Islet of Langerhans (tissue), 1 donor: Measurements from ENCODE around the gene HDHD3.
"Not testable (repeated sequence)": the region's sequence is repeated elsewhere in the genome, so short reads cannot be mapped to it uniquely, and the experiment has no call there.

ENCODE experiments used
- FAIRE-seq: peaks from one replicate; lab custom pipeline; 2011; peaks lifted over from hg19 to GRCh38; lab: Jason Lieb, UNC

Gene HDHD3, protein sequence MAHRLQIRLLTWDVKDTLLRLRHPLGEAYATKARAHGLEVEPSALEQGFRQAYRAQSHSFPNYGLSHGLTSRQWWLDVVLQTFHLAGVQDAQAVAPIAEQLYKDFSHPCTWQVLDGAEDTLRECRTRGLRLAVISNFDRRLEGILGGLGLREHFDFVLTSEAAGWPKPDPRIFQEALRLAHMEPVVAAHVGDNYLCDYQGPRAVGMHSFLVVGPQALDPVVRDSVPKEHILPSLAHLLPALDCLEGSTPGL

DNA sequence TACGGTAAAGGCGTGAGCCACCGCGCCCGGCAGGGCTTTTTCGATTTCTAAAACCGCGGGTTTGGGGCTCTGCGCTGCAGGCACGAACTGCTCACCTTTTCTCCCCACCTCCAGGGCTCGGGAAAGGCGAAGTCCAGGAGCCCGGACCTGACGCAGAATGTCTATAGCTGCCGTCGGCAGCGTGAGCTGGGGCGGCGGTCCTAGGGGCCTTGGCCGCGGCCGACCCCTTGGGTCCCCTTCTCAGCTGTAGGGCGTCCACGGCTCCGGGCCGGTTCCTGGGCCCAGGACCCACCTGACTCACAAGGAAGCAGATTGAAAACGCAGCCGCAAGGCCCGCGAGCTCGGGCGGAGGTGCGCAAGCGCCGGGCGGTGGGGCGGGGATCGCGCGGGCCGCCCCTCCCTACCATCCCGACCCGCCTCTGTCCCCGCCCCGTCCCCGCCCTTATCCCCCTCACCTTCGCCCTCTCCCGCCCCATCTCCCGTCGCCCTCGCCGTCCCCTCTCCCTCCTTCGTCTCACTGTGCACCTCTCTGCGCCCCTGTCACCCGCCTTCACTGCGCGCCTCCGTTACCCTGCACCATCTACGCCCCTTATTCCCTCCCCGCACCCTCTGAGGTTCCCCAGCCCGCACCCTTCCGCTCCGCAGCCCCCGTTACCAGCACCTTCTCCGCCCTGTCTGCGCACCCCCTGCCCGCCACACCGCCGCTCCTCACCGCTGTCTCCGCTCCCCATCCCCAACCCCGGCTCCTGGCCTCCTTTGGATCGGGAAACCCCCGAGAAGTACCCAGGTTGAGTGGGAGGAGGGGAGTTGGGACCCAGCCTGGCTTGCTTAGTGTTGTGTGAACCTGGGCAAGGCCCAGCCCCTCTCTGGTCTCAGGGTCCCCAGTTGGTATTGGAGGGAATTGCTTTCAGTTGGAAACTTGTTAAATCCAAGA is at the start of gene HDHD3:
Gene HDHD3, minus strand, starts transcription at position 353 of the 934 bp plus-strand sequence. CDS start 2,632 bp downstream, outside the sequence.
- no peak for FAIRE-seq

DNA sequence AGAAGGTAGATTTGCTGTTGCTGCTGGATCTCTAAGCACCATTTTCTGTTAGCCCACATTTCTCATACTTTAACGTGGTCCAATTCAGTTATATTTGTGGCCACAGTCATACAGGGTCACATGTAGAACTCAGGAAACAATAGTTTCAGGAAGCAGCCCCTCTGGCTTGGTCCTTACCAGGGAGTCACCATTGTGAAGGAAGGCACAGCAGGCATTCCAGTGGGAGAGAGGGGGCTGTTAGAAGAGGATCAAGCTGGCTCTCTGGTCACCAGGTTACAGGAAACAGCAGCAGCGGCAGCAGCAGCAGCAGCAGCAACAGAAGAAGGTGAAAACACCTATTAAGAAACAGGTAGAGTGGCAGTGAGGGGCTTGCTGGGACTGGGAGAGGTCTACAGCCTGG is 48.3 kb upstream of the HDHD3 start:
- no peak for FAIRE-seq

DNA sequence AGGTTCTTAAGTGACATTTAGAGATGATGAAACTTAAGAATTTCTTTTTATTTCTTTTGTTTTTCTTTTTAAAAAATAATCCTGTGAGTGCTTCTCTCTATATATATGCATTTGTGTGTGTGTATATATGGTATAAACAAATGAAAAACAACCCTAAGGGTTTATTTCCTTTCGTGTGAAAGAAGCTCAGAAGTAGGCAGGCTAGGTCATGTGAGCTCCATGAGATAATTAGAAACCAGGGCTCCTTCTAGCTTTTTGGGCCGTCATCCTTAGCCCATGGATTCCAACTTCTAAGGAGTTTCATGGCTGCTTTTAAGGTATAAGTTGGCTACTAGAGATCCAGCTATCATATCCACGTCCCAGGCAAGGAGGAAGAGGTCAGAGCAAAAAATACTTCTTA is 44.9 kb upstream of the HDHD3 start:
- FAIRE-seq = no peak

DNA sequence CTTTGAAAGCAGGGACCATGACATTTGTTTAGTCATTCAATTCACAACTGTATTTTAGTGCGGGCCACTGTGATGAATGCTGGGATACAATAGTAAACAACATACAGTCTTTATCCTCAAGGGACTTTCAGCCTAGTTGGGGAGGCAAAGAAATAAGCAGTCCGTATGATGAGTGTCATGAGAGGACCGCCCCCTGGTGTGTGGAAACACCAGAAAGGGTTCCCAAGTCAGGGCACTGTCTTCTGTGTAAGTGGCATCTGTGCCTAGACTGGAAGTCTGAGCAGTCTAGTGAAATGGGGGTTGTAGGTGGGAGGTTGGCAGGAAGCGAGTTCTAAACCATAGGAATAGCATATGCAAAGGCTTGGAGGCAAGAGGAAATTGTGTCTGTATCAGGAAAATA is 40.6 kb upstream of the HDHD3 start:
- no peak for FAIRE-seq

DNA sequence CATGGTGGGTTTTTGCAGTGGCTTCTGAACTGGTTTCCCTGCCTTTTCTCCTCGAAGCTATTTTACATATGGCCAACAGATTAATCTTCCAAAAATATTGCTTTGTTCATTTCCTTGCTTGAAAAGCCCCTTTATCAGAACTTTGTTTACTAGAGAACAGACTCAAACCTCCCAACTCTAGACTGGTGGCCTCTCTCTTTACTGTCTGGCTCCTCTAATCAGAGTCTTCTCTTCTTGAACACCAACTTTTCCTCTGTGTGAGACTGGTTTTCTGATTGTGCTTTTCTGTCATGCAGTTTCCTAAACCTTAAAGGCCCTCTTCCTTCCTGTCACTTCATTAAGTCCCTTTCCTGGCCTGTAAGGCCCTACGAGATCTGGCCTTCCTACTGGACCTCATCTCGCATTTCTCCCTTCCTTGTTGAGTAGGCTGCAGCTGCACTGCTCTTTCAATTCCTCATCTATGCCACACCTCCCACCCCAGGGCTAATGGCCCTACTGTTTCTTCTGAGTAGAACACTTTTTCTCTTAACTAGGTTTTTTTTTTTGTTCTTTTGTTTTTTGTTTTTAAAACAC is 39.4 kb upstream of the HDHD3 start:
- FAIRE-seq = no peak

DNA sequence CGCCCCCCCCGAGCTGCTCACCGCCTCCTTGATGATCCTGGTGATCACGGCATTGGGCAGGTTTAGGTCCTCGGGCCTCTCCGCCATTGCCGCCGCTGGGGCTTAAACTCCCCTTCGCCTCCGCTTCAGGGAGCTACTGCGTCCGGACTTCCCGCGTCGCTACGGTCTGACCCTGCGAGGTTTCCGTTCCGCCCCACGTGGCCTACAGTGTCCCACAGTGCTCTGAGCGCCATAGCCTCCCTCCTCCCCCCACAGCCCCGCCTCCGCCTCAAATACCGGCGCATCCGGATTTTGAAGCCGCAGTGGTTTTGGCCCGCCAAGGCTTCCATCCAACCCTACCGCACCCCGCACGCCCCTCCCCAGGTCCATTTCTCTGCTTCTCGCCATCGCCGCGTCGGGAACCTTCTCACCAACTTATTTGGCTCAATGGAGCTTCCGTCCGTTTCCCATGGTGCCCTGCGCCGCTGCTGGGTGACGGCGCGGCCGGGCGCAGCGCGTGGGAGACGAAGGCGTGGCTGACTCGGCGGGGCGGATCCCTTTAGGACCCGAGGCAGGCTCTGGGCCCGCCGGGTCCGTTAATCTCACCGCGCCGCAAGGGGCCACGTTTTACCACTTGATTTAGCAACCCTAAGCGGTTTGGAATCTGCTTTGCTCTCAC is 33.5 kb upstream of the HDHD3 start, which contains the start of the genes C9orf43 and POLE3:
Gene C9orf43, plus strand, starts transcription at position 541 of the 658 bp plus-strand sequence. CDS start 2,747 bp downstream, outside the sequence.
Gene POLE3, minus strand, starts transcription at position 469 of the 658 bp plus-strand sequence. Its CDS starts 382 bp downstream, at position 87.
- no peak for FAIRE-seq

DNA sequence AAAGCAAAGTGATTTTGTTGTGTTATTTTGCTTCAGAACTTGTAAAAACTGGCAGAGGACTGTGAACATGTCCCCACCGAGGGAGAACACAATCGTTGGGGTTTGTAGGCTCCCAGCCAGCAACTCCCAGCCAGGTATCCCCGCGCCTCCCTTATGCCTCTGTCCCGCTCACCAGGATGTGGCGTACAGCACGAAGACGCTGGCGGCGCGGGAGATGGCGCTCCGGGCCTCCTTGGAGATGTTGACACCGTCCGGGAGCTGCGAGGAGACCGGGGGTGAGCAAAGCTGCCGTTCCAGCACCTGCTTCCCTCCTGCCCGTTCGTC is 33.1 kb upstream of the HDHD3 start:
- no peak for FAIRE-seq

DNA sequence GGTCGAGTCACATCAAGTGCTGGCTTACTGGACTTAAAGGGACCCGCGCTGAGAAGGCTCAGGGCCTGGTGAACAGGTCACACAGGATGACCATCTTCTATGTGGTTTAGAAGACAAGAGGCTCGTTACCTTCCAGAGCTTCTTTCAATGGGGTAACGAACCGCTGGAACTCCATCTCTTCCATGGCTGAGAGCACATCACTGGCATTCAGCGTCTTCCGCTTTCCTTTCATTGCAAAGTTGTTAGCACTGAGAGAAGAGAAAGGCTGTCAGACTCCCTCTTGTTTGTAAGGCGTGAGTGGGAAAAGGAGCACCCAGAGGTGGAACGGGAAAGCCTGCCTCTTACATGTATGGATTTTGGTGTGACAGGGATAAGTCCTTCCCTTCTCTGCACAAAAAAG is 32.7 kb upstream of the HDHD3 start:
- FAIRE-seq = no peak

DNA sequence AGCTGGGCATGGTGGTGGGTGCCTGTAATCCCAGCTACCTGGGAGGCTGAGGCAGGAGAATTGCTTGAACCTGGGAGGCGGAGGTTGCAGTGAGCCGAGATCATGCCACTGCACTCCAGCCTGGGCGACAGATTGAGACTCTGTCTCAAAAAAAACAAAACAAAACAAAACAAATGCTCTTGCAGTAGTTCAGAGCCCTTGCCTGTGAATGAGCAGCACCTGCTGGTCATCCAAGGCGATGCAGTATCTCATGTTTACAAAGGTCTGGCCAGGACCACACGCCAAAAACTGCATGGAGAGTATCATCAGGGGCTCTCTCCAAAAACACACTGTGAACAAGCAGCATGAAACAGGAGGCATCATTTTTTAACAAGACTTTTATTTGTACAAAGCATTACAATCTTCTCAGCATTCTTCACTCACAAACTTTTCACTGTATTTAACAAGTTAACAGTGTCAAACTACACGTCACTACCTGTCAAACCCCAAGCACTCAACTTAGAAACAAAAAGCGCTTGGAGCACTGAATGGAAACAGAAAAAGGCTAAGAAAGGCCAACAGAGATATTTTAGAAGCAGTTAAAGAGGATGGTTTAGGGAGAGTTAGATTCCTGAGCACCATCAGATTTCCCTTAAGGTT is 30.2 kb upstream of the HDHD3 start:
- not testable (repeated sequence) for FAIRE-seq

DNA sequence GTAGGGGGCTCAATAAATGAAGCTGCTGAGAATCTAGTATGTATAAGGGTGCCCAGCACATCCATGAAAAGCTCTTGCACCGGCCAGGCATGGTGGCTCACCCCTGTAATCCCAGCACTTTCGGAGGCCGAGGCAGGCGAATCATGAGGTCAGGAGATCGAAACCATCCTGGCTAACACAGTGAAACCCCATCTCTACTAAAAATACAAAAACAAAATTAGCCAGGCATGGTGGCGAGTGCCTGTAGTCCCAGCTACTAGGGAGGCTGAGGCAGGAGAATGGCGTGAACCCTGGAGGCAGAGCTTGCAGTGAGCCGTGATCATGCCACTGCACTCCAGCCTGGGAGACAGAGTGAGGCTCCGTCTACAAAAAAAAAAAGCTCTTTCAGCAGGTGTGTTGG is 29.6 kb upstream of the HDHD3 start:
- not testable (repeated sequence) for FAIRE-seq

DNA sequence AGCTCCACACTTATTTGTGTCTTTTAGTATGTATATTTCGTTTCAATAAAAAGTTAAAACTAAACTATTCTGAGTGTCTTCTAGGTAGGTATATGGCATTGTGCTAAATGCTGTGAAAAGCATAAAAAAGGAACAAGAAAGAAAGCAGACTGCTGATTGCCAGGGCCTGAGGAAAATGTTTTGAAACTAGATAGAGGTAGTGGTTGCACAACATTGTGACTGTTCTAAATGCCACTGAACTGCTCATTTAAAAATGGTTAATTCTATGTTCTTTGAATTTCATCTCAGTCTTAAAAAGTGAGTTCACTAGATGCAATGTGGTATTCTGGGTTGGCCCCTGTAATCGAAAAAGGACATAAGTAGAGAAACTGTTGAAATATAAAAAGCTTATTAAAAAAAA is 26.9 kb upstream of the HDHD3 start:
- FAIRE-seq = no peak

DNA sequence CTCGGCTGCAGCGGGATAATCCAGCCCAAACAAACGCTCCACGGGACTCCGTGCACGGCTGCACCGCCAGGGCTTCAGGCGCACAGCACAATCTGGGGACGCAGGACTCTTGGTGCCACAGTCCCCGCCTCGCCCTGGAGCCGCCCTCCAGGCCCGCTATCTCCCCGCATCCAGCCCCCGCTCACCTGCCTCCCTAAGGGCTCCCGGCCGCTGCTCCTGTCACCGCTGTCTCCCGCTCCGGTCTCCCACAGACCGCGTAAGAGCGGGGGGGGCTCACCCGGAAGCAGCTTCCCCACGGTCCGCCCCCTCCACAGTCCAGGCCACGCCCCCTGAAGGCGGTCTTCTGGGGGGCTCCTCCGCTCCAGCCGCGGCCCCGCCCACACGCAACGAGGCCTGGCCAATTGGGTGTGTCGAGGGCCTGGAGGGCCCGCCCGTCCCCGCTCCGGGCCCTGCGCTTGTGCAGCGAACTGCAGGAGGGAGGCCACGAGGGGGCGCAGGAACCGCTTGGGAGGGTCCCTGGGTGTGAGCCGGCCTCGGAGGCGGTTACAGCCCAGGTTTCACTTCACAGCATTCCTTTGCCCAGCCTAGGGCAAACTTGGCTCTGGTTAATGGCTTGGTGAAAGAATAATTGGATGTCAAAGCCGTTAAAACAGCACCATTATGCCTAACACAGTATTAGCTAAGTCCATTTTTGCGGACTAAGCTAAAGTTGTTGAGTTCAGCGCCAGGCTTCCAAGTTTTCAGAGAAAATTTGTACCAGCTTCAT is 24.4 kb upstream of the HDHD3 start, which contains the start of gene ALAD:
Gene ALAD, minus strand, starts transcription at position 258 of the 766 bp plus-strand sequence. CDS start 7,725 bp downstream, outside the sequence.
- FAIRE-seq = no peak

DNA sequence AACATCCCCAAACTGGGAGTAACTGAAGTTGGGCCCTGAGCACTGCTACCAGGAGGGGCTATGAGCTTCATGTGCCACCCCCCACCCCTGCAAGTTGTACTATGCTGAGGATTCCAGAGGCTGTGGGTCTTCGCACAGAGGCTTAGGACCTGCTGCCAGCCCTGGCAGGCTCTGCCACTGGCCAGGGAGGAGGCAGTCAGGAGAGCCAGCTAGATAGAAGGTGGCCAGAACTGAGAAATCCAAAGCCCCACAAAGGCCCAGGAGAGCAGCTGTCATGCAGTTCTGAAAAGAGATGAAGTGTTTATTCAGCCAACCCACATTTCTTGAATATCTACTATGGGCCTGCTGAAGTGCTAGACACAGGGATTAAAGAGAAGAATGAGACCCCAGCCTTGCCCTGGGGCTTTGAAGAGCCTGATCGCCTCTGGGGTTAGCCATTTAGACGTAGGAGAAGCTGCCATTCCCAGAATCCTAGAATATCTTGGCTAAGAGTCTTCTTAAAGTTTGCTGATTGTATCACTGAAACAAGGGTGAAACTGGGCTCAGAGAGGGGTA is 22.9 kb upstream of the HDHD3 start:
- no peak for FAIRE-seq

DNA sequence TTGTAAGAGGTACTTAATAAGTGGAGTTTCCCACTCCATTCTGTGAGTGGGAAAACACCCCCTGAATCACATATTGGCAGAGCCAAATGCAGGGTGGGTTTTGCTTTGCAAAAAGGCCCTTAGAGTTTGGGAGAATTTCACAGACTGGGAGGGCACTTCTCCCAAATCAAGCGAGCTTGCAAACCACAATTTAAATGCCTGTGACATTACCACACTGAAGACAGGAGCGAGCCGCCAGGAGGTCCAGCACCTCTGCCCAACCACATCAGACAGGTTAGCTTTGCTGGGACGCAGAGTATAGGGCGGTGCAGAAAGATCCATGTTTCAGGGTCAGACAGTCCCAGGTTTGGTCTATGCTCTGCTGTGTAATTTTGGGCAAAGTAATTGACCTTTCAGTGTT is 22.0 kb upstream of the HDHD3 start:
- FAIRE-seq = no peak

DNA sequence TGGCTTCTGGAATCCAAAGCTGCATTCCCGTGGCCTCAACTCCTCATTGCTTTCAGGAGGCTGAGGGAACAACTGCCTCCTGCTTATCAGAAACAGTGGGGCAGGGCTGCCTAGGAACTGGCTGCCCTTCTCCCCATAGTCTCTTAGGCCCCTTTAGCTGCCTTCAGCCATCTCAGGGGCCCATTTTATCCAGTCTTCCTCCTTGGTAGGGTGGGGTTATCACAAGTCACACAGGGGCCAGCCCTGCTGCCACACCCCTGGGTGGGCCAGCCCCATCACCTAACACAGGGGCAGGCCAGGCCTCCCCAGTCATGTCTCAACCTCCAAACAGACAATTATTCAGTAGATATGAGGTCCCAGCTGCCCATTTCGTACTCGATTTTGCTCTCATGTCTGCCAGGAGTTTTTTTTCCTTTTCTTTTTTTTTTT is 20.4 kb upstream of the HDHD3 start:
- no peak for FAIRE-seq

DNA sequence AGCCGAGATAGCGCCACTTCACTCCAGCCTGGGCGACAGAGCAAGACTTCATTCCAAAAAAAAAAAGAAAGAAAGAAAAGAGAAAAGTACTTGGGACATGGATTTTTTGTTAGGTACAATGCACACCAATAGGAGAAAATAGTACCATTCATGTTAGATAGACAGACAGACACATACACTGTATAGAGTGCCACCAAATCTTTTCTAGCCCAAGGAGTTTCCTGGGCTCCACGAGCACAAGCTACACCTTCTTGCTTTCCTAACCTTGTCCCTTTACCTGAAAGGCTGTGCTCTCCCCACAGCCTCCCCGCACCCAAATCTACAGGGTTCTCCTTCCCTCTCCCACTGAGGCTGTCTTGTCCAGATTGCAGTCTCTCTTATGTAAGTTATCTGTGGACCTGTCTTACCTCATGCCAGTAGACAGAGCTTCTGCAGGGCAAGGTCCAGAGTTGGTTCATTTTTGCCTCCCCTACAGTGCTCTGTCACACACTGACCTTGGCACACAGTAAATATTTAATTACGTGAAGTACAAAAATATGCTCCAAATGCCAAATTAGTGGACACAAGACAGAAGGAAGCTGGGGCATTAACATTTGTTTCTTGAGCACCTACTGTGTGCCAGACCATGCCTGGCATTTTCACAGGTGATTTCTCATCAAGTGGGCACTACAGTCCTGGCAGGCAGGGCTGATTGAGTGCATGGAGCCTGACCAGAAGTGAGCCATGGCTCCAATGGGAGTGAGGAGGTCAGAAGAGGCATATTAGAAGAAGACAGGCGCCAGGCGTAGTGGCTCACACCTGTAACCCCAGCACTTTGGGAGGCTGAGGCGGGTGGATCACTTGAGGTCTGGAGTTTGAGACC is 18.4 kb upstream of the HDHD3 start:
- FAIRE-seq = no peak

DNA sequence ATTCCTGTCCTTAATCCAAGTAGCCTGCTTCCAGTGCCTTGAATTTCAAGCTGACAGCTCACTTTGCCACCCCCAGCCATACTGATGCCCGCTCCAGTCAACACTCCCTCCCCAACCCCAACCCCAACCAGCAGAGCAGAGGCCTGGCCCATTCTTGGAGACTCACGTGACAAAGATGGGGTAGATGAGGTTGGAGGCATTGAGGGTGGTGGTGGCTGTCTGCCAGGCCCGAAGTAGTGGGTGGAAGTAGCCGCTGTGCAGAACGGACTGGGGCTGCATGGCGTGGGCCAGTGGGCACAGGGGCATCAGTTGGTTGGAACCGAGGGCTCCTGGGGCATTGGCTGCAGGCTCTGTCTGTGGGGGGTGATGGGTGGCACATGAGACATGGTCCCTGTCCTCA is 16.5 kb upstream of the HDHD3 start:
- no peak for FAIRE-seq

DNA sequence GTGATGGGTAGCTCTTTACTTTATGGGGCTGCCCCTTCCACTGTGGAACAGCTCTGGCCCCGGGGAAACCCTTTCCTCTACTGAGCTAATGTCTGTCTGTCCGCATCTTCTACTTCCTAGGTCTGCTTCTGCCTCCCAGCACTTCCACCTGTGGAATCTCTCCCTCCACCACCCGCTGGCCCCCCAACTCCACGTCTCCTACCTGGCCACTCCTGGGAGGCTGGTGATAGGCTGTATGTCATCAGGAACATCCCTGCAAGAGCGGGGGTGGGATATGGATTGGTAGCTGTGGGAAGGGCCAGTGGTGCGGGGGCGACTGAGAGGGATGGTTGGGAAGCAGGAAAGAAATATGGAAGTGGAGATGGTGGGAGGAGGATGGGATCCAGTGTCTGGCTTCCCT is 15.1 kb upstream of the HDHD3 start:
- FAIRE-seq = no peak

DNA sequence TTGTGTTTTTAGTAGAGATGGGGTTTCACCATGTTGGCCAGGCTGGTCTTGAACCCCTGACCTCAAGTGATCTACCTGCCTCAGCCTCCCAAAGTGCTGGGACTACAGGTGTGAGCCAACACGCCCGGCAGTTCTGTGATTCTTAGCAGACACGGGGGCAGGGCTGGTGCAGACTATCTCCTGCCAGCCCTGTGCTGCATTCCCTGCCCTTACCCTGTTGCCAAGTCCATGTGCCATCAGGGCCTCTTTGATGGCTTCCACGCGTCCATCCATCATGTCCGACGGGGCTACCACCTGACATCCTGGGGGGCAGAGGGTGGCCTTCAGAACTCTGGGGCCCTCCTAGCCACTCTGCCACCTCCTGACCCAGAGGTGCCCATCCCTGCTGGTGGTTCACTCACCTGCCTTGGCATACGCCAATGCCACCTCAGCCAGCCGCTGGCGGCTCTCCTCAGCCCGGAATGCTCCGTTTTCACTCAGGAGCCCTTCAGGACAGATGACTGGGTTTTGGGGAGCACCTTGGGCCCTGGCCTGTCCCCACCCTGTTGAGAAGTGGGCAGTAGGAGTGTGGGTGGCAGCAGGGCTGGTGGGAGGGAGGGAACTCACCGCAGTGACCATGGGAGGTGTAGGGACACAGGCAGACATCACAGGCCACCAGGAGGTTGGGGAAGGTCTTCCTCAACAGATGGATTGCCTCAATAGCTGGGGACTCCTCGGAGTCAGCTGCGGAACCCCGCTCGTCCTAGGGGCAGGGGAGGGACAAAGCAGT is 13.6 kb upstream of the HDHD3 start:
- FAIRE-seq = no peak
